AG10803 (cell line): ENCODE measurements around the gene CAVIN2.

Source experiments
- DNase-seq: peaks from one replicate; pipeline ENCODE4 v3.0.0; 2010; ENCODE audit warnings: low read depth
- H3K4me3 ChIP-seq: 2 replicates; pipeline ENCODE4 v1.5.1; 2011; ENCODE audit warnings: mild to moderate bottlenecking, low read length, control low read depth
- CTCF ChIP-seq: conservative IDR thresholded peaks from 2 replicates; pipeline ENCODE4 v1.5.1; 2011; ENCODE audit warnings: mild to moderate bottlenecking, low read length, control low read depth, inconsistent platforms

CAVIN2 gene

GRCh38 chr2:191875859-191876258 is 29.0 kb upstream of the CAVIN2 start:
- H3K4me3 ChIP-seq = no peak overlapping the region
- TF ChIP-seq CTCF = no peak
- DNase-seq = no peak

GRCh38 chr2:191870744-191871143 is 23.9 kb upstream of the CAVIN2 start:
- TF ChIP-seq CTCF = 0 out of 2 replicates have a peak, but pooled peaks have one; percentile 2
- no peak overlapping the region for H3K4me3 ChIP-seq
- no peak for DNase-seq

- no peak for TF ChIP-seq CTCF
- no peak for DNase-seq
- H3K4me3 ChIP-seq = no peak overlapping the region
Observed at GRCh38 chr2:191869781-191870180, 22.9 kb upstream of the CAVIN2 start.

GRCh38 chr2:191869178-191869577 is 22.3 kb upstream of the CAVIN2 start:
- DNase-seq = no peak

GRCh38 chr2:191867507-191867847 is 20.6 kb upstream of the CAVIN2 start:
- H3K4me3 ChIP-seq = no peak overlapping the region
- TF ChIP-seq CTCF = no peak
- DNase-seq = no peak

More at GRCh38 chr2:191869178-191869577, 22.3 kb upstream of the CAVIN2 start:
- TF ChIP-seq CTCF = peak; percentile 39
- H3K4me3 ChIP-seq = no peak overlapping the region

GRCh38 chr2:191866675-191867506 is 20.0 kb upstream of the CAVIN2 start:
- TF ChIP-seq CTCF = no peak
- peak; percentile 94 for DNase-seq
- H3K4me3 ChIP-seq = no peak overlapping the region

GRCh38 chr2:191866195-191866594 is 19.3 kb upstream of the CAVIN2 start:
- no peak overlapping the region for H3K4me3 ChIP-seq
- no peak for TF ChIP-seq CTCF
- DNase-seq = no peak
